ENCODE results near the gene PKDCC. TPM values are rescaled to one million over a fixed set of nuclear protein-coding genes. Genes with fewer than 3 reads are reported as not detected.

PKDCC gene
- polyA plus RNA-seq, 1 donor (not counting 4 experiments of a cell fraction or from before 2014, with no cell fraction given): not detected

GRCh38 chr2:42060718-42061619, 13.1 kb downstream of the PKDCC start:
- no peaks in the 10 kb centered on the region for H3K79me2 ChIP-seq (ENCODE audit: control insufficient read depth, insufficient read depth, low read length)
- no peak overlapping the region for H2AFZ ChIP-seq (ENCODE audit: control insufficient read depth, low read length)
- no peak overlapping the region for H3K4me3 ChIP-seq (ENCODE audit: control insufficient read depth in 2 of 3, extremely low read depth in 1 of 3, insufficient read depth in 2 of 3, low read depth in 1 of 3, low read length in 3 of 3)
- TF ChIP-seq CTCF (optimal IDR thresholded peaks at IDR 0.05 in 1 of 3, IDR thresholded peaks at IDR 0.05 in 1 of 3, conservative IDR thresholded peaks at IDR 0.05 in 1 of 3; ENCODE audit: extremely low read depth in 1 of 3, insufficient read depth in 2 of 3, low read length in 3 of 3) (no peak), EZH2 (IDR thresholded peaks at IDR 0.05; ENCODE audit: low read length) (no peak)
- FAIRE-seq: no peak
- H3K27ac ChIP-seq (ENCODE audit: control insufficient read depth, insufficient read depth, low read length): no peak overlapping the region
- dilution Hi-C loops (cut with MboI; ENCODE audit: extremely low pct_ligation_motif_present, low sequenced_read_pairs): no loop called here
- H3K9me1 ChIP-seq (ENCODE audit: control insufficient read depth, extremely low read depth, insufficient read depth, low read length): no peaks in the 10 kb centered on the region
- no peaks in the 10 kb centered on the region for H3K4me1 ChIP-seq (ENCODE audit: control insufficient read depth, extremely low read depth, insufficient read depth, low read length)
- no peak for DNase-seq (ENCODE audit: low read depth, low spot score)
- H3K9me3 ChIP-seq (ENCODE audit: control insufficient read depth, low read depth, low read length): no peaks in the 10 kb centered on the region
- no peak overlapping the region for H3K9ac ChIP-seq (ENCODE audit: control insufficient read depth, extremely low read depth, insufficient read depth, low read length)
- H3K4me2 ChIP-seq (ENCODE audit: control insufficient read depth, extremely low read depth, insufficient read depth, low read depth, low read length): no peak overlapping the region
- no peaks in the 10 kb centered on the region for H3K36me3 ChIP-seq (ENCODE audit: control insufficient read depth in 2 of 2, extremely low read depth in 1 of 2, insufficient read depth in 2 of 2, low read length in 2 of 2)
- peaks cover 3% of the 10 kb centered on the region for H3K27me3 ChIP-seq (ENCODE audit: control insufficient read depth, extremely low read depth, insufficient read depth, low read length)
- no peaks in the 10 kb centered on the region for H4K20me1 ChIP-seq (ENCODE audit: control insufficient read depth, extremely low read depth, insufficient read depth, low read length)

GRCh38 chr2:42061839-42062238, 14.0 kb downstream of the PKDCC start:
- Histone ChIP-seq H3K9ac (ENCODE audit: control insufficient read depth, extremely low read depth, insufficient read depth, low read length) (no peak overlapping the region), H3K36me3 (ENCODE audit: control insufficient read depth in 2 of 2, extremely low read depth in 1 of 2, insufficient read depth in 2 of 2, low read length in 2 of 2) (no peaks in the 10 kb centered on the region), H3K9me3 (ENCODE audit: control insufficient read depth, low read depth, low read length) (no peaks in the 10 kb centered on the region), H3K27me3 (ENCODE audit: control insufficient read depth, extremely low read depth, insufficient read depth, low read length) (peaks cover 3% of the 10 kb centered on the region), H4K20me1 (ENCODE audit: control insufficient read depth, extremely low read depth, insufficient read depth, low read length) (no peaks in the 10 kb centered on the region), H3K4me2 (ENCODE audit: control insufficient read depth, extremely low read depth, insufficient read depth, low read depth, low read length) (no peak overlapping the region), H3K27ac (ENCODE audit: control insufficient read depth, insufficient read depth, low read length) (no peak overlapping the region), H3K4me1 (ENCODE audit: control insufficient read depth, extremely low read depth, insufficient read depth, low read length) (no peaks in the 10 kb centered on the region), H3K9me1 (ENCODE audit: control insufficient read depth, extremely low read depth, insufficient read depth, low read length) (no peaks in the 10 kb centered on the region), H2AFZ (ENCODE audit: control insufficient read depth, low read length) (no peak overlapping the region), H3K4me3 (ENCODE audit: control insufficient read depth in 2 of 3, extremely low read depth in 1 of 3, insufficient read depth in 2 of 3, low read depth in 1 of 3, low read length in 3 of 3) (no peak overlapping the region), H3K79me2 (ENCODE audit: control insufficient read depth, insufficient read depth, low read length) (no peaks in the 10 kb centered on the region)
- no peak for FAIRE-seq
- dilution Hi-C loops (cut with MboI; ENCODE audit: extremely low pct_ligation_motif_present, low sequenced_read_pairs): no loop called here
- no peak for DNase-seq (ENCODE audit: low read depth, low spot score)
- no peak for TF ChIP-seq CTCF (optimal IDR thresholded peaks at IDR 0.05 in 1 of 3, IDR thresholded peaks at IDR 0.05 in 1 of 3, conservative IDR thresholded peaks at IDR 0.05 in 1 of 3; ENCODE audit: extremely low read depth in 1 of 3, insufficient read depth in 2 of 3, low read length in 3 of 3)
- no peak for TF ChIP-seq EZH2 (IDR thresholded peaks at IDR 0.05; ENCODE audit: low read length)

Data from keratinocyte (primary cell).